ENCODE results near the gene CLDN17. TPM values are rescaled to one million over a fixed set of nuclear protein-coding genes. Genes with fewer than 3 reads are reported as not detected.

CLDN17 gene
- total and polyA plus RNA-seq, 2 of the 4 experiments (the other 2 are of a cell fraction) = not detected

DNA sequence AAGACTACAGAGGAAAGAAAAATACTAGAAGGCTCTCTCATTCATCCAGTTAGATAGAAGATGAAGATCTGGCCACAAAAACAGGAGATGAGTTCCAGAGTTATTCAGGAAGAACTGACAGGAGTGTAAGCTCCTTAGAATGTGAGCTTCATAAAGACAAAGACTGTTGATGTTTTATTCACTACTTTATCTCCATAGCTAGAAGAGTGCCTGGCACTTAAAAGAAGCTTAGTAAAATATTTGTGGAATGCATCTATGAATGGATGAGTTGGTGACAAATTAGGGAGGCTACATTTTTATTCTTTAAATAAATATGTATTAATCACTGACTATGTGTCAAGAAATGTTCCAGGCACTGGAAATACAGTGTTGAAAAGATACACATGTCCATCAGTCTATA is 13.8 kb downstream of the CLDN17 start:
- H3K4me2 ChIP-seq (ENCODE audit: low read depth, low read length) = no peak overlapping the region
- no peak overlapping the region for H3K18ac ChIP-seq (ENCODE audit: low read depth, low read length)
- no peak overlapping the region for H2BK15ac ChIP-seq (ENCODE audit: low read depth, low read length)
- H3K4me3 ChIP-seq (ENCODE audit: insufficient read depth, low read depth, low read length) = no peak overlapping the region
- ChIA-PET CTCF (no interaction called here), POLR2A (ENCODE audit: unreplicated experiment) (no interaction called here)
- no peak for DNase-seq
- dilution Hi-C loops (cut with HindIII; ENCODE audit: low sequenced_read_pairs, unreplicated experiment) = no loop called here
- no peak overlapping the region for H3K4ac ChIP-seq (ENCODE audit: low read depth, low read length)
- ATAC-seq (ENCODE audit: low read depth) = no peak
- intact Hi-C loops (cut with micrococcal nuclease) = loop anchor here (5.0 kb wide), 1 partner anchor 865 kb away; no protein-coding TSS in a partner anchor
- H3K4me1 ChIP-seq (ENCODE audit: control insufficient read depth, insufficient read depth, low read length) = no peaks in the 10 kb centered on the region
- H2AK9ac ChIP-seq (replicated peaks; ENCODE audit: low read depth, low read length, poor library complexity) = no peak overlapping the region
- H3K27ac ChIP-seq (ENCODE audit: insufficient read depth, low read length) = no peak overlapping the region
- H2BK20ac ChIP-seq (ENCODE audit: low read depth, low read length) = no peak overlapping the region
- no peak overlapping the region for H3K23ac ChIP-seq (ENCODE audit: low read depth, low read length)
- H3K36me3 ChIP-seq (ENCODE audit: control insufficient read depth, insufficient read depth, low read length) = no peaks in the 10 kb centered on the region
- H3K9me1 ChIP-seq (ENCODE audit: insufficient read depth, low read length) = no peaks in the 10 kb centered on the region
- H4K20me1 ChIP-seq (ENCODE audit: insufficient read depth, low read length) = no peaks in the 10 kb centered on the region
- H3K56ac ChIP-seq (ENCODE audit: extremely low read depth, insufficient read depth, low read length) = no peak overlapping the region
- H2AFZ ChIP-seq (replicated peaks; ENCODE audit: low read length, poor library complexity) = no peak overlapping the region
- no peak overlapping the region for H2AK5ac ChIP-seq (ENCODE audit: low read depth, low read length)
- H3K9me3 ChIP-seq (ENCODE audit: control insufficient read depth, insufficient read depth, low read length) = peaks cover 5% of the 10 kb centered on the region; the same call in 1 of the 2 replicates
- no peak overlapping the region for H4K5ac ChIP-seq (ENCODE audit: low read depth, low read length)
- no peak overlapping the region for H4K91ac ChIP-seq (ENCODE audit: insufficient read depth, low read depth, low read length)
- no TSS peak for BruUV-seq (replicated peaks)
- no peaks in the 10 kb centered on the region for H3K79me1 ChIP-seq (ENCODE audit: low read depth in 1 of 2, low read length in 2 of 2)
- H3K9ac ChIP-seq (ENCODE audit: low read depth, low read length) = no peak overlapping the region
- no peak overlapping the region for H2BK120ac ChIP-seq (ENCODE audit: low read depth, low read length)
- no peak overlapping the region for H3K14ac ChIP-seq (replicated peaks; ENCODE audit: low read depth, low read length)
- no peaks in the 10 kb centered on the region for H3K27me3 ChIP-seq (ENCODE audit: control insufficient read depth, insufficient read depth, low read length)
- H4K8ac ChIP-seq (ENCODE audit: low read depth in 2 of 2, low read length in 2 of 2) = no peak overlapping the region
- in situ Hi-C loops (cut with MboI; ENCODE audit: low sequenced_read_pairs) = no loop called here
- no peak overlapping the region for H2BK5ac ChIP-seq (ENCODE audit: low read depth, low read length, poor library complexity, severe bottlenecking)
- TF ChIP-seq, protein P1, sequence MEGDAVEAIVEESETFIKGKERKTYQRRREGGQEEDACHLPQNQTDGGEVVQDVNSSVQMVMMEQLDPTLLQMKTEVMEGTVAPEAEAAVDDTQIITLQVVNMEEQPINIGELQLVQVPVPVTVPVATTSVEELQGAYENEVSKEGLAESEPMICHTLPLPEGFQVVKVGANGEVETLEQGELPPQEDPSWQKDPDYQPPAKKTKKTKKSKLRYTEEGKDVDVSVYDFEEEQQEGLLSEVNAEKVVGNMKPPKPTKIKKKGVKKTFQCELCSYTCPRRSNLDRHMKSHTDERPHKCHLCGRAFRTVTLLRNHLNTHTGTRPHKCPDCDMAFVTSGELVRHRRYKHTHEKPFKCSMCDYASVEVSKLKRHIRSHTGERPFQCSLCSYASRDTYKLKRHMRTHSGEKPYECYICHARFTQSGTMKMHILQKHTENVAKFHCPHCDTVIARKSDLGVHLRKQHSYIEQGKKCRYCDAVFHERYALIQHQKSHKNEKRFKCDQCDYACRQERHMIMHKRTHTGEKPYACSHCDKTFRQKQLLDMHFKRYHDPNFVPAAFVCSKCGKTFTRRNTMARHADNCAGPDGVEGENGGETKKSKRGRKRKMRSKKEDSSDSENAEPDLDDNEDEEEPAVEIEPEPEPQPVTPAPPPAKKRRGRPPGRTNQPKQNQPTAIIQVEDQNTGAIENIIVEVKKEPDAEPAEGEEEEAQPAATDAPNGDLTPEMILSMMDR (conservative IDR thresholded peaks at IDR 0.05; ENCODE audit: low read depth, low read length) = no peak
- TF ChIP-seq MXI1 (IDR thresholded peaks at IDR 0.05; ENCODE audit: borderline replicate concordance, low read depth, low read length) (no peak), NFE2L2 (IDR thresholded peaks at IDR 0.05; ENCODE audit: low read depth, low read length) (no peak), RAD21 (IDR thresholded peaks at IDR 0.05; ENCODE audit: low read length) (no peak), RFX5 (IDR thresholded peaks at IDR 0.05; ENCODE audit: low read depth, low read length) (no peak)
- TF ChIP-seq, protein P2, sequence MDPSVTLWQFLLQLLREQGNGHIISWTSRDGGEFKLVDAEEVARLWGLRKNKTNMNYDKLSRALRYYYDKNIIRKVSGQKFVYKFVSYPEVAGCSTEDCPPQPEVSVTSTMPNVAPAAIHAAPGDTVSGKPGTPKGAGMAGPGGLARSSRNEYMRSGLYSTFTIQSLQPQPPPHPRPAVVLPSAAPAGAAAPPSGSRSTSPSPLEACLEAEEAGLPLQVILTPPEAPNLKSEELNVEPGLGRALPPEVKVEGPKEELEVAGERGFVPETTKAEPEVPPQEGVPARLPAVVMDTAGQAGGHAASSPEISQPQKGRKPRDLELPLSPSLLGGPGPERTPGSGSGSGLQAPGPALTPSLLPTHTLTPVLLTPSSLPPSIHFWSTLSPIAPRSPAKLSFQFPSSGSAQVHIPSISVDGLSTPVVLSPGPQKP (IDR thresholded peaks at IDR 0.05; ENCODE audit: borderline replicate concordance, low read depth, low read length) = no peak
